ENCODE data around the gene CHRM4. TPM values are rescaled to one million over a fixed set of nuclear protein-coding genes. Genes with fewer than 3 reads are reported as not detected.

The CHRM4 gene
- total RNA-seq, 2 donors from 2014 or later: 1.8 TPM; not detected in 1

- H3K4me1 ChIP-seq (ENCODE audit: control insufficient read depth in 1 of 2, low read depth in 2 of 2): peaks cover 6 to 25% of the 10 kb centered on the region in 2 donors
- H3K9me3 ChIP-seq: no peaks in the 10 kb centered on the region
- no peak for TF ChIP-seq CTCF (IDR thresholded peaks at IDR 0.05)
- DNase-seq (ENCODE audit: low spot score) (no peak), ATAC-seq (ENCODE audit: insufficient number of reproducible peaks, low FRiP score, low read depth) (no peak)
- H3K4me3 ChIP-seq: no peak overlapping the region
- H3K36me3 ChIP-seq: no peaks in the 10 kb centered on the region
- peaks cover 6% of the 10 kb centered on the region for H3K27me3 ChIP-seq (replicated peaks; ENCODE audit: insufficient read depth)
- no peak overlapping the region for H3K27ac ChIP-seq
Observed at GRCh38 chr11:46335890-46336562, 55.5 kb downstream of the CHRM4 start.

GRCh38 chr11:46335271-46335670 is 56.3 kb downstream of the CHRM4 start:
- no peak overlapping the region for H3K27ac ChIP-seq
- ATAC-seq (ENCODE audit: insufficient number of reproducible peaks, low FRiP score, low read depth): no peak
- H3K4me1 ChIP-seq (ENCODE audit: control insufficient read depth in 1 of 2, low read depth in 2 of 2): peaks cover 6 to 25% of the 10 kb centered on the region in 2 donors
- H3K4me3 ChIP-seq: no peak overlapping the region
- H3K9me3 ChIP-seq: no peaks in the 10 kb centered on the region
- no peak for TF ChIP-seq CTCF (IDR thresholded peaks at IDR 0.05)
- no peaks in the 10 kb centered on the region for H3K36me3 ChIP-seq
- no peak for DNase-seq (ENCODE audit: low spot score)
- peaks cover 6% of the 10 kb centered on the region for H3K27me3 ChIP-seq (replicated peaks; ENCODE audit: insufficient read depth)

- Histone ChIP-seq H3K27ac (no peak overlapping the region), H3K4me3 (no peak overlapping the region), H3K9me3 (no peaks in the 10 kb centered on the region), H3K36me3 (no peaks in the 10 kb centered on the region), H3K4me1 (ENCODE audit: control insufficient read depth in 1 of 2, low read depth in 2 of 2) (peaks cover 6 to 23% of the 10 kb centered on the region in 2 donors), H3K27me3 (replicated peaks; ENCODE audit: insufficient read depth) (peaks cover 14% of the 10 kb centered on the region)
- TF ChIP-seq CTCF (IDR thresholded peaks at IDR 0.05): no peak
- ATAC-seq (ENCODE audit: insufficient number of reproducible peaks, low FRiP score, low read depth) (no peak), DNase-seq (ENCODE audit: low spot score) (no peak)
Observed at GRCh38 chr11:46334211-46334610, 57.4 kb downstream of the CHRM4 start.

Other genes with a start within 250 kb of the CHRM4 start
- gene CREB3L1, start 114.1 kb downstream of the CHRM4 start, total RNA-seq: 1 to 10 TPM; 3.0 to 7.6 TPM
- gene DGKZ, start 44.3 kb downstream of the CHRM4 start, total RNA-seq: 10 to 100 TPM; 40.6 to 68.2 TPM
- gene MDK, start 10.1 kb downstream of the CHRM4 start, total RNA-seq: 10 to 100 TPM; 13.5 to 21.0 TPM
- gene AMBRA1, start 202.2 kb upstream of the CHRM4 start, total RNA-seq: 10 to 100 TPM; 35.2 to 42.2 TPM
- gene HARBI1, start 225.5 kb upstream of the CHRM4 start, total RNA-seq: 1 to 10 TPM in 1 of 2 donors, not detected in 1; 1.1 TPM
- 100 to 1,000 TPM; 121 to 144 TPM for gene ATG13, start 225.8 kb upstream of the CHRM4 start, total RNA-seq

Measured in thoracic aorta (tissue), 2 donors.